Measurements from ENCODE around the gene PPM1H.

Gene PPM1H

DNA sequence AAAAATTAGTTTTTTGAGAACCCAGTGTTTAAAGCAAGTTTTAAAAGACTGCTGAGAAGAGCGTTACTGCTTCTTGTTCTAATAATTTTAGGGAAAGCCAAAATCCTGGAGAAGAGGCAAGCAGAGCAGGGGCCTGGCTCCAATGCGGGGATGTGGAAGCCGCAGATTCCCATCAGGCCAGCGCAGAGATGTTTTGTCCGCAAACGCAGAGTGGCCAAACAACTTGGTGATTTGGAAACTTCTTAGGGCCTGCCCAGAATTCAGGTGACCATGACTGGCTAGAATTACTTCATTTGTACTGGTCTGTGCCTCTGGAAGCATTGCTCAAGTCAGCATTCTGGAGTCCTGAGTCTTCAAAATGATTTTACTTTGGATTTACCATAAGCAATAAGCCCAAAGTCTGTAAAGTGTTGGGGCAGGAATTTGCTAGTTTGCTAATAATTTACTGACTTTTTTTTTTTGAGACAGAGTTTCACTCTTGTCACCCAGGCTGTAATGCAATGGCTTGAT lies 208.4 kb downstream of the PPM1H start:
- no peak for DNase-seq

- DNase-seq, result no peak
Observed at GRCh38 chr12:62725781-62726180, 209.2 kb downstream of the PPM1H start.

- peak; percentile 96 for DNase-seq
Observed at GRCh38 chr12:62724947-62725451, 210.0 kb downstream of the PPM1H start.

GRCh38 chr12:62724285-62724684 lies 210.7 kb downstream of the PPM1H start:
- no peak for DNase-seq

DNA sequence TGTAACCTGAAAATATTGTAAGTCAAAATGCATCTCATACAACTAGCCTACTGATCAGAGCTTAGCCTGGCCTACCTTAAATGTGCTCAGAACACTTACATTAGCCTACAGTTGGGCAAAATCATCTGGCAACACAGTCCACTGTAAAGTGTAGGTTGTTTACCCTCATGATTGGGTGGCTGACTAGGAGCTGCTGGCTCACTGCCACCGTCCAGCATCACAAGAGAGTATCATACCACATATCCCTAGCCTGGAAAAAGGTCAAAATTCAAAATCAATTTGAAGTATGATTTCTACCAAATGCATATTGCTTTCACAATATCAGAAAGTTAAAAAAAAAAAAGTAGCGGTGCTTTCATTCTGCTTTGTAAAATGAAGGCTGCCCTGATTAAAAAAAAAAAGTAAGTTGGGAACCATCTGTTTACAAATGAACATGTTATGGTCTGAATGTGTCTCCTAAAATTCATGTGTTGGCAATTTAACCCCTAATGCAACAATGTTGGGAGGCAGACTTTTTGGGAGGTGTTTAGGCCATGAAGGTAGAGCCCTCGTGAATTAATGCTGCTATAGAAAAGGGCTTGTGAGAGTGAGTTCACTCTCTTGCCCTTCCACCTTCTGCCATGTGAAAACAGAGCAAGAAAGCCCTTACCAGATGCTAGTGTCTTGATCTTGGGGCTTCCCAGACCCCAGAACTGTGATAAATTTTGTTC lies 211.8 kb downstream of the PPM1H start:
- DNase-seq, result no peak

DNA sequence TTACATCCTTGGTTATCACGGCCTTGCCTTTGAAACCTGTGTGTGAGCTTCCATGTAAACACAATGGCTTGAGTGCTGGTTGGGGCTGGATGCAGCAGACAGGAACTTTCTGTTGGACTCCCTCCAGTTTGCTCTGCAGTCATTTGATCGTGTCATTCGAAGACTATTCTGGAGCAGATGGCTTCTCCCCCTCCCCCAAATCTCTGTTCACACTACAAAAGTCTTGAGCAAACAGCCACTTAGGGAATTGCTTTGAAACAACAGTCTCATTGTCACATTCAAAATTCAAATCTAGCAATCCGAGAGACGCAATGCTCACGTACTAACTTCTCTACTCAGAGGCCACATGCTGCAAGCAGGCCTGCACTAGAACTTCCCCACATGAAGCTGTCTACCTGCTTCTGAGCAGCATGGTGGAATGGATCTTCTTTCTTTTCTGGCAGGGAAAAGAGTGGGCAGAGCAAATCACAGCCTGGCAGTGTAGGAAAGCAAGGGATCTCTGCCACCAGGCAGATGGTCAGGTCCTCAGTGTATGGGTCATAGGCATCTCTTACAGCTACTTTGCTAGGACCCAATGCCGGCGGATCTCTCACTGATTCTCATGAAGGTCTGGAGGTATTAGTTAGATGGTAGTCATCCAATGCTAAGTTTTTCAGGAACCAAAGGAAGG lies 214.2 kb downstream of the PPM1H start:
- peak; percentile 35 for DNase-seq

DNA sequence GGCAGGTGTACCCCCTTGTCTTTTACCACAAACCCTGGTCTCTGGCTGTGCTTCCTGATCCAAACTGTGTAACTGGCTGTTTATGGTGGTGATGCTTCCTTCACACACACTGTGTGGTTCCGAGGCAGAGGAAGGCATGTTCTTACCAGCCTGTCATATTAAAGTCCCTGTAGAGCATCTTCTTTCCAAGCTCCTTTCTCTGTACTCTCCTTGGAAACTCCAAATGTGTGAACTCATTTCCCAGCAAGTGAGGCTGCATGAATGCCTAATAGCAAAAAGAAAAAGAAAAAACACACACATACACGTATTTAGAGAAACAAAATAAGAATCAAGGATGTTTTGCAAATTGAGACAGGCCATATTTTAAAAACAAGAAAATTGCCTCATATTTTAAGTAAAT lies 214.9 kb downstream of the PPM1H start:
- no peak for DNase-seq

DNA sequence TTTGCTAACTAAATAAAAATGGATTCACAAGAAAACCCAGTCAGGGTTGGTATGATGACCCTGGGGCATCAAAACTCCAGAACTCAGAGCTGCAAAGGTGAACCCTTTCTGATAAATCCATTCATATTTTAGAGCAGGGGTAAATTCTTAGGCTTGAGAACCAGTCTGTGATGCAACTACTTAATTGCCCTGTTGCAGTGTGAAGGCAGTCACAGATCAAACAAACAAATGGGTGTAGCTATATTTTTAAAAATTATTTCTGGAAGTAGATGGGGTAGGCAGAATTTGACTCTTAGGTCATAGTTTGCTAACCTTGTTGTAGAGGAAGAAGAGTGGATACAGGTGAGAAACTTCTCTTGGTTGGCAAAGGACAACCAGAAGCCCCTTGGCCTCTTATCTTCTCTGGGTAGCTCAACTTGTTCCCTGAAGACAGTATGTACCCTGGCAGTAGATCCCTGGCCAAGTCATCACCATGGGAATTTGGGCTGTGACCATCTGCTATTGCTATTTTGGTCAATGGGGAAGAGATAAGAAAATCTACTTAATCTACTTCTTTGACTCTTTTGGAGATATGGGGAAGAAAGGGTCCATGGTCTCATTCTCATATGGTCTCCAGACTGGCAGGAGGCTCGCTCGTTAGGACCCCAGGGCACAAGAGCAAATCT lies 216.1 kb downstream of the PPM1H start:
- DNase-seq, result no peak

GRCh38 chr12:62717643-62718042 lies 217.3 kb downstream of the PPM1H start:
- no peak for DNase-seq

GRCh38 chr12:62716866-62717525 lies 218.0 kb downstream of the PPM1H start:
- peak; percentile 91 for DNase-seq

DNA sequence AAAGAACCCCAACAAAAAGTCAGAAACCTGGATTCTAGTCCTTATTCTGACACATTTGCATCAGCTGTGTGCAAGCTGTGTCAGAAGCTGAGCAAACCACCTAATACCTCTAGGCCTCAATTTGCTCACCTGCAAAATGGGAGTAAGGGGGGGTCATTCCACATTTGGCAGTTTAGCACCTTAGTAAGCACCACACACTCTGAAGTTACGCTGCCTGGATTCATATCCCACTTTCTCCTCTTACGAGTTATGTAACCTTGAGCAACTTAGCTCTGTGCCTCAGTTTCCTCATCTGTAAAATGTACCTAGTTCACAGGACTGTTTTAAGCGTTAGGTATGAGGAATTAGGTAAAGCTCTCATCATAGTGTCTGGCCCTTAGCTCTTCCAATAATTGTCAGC lies 218.9 kb downstream of the PPM1H start:
- no peak for DNase-seq

DNA sequence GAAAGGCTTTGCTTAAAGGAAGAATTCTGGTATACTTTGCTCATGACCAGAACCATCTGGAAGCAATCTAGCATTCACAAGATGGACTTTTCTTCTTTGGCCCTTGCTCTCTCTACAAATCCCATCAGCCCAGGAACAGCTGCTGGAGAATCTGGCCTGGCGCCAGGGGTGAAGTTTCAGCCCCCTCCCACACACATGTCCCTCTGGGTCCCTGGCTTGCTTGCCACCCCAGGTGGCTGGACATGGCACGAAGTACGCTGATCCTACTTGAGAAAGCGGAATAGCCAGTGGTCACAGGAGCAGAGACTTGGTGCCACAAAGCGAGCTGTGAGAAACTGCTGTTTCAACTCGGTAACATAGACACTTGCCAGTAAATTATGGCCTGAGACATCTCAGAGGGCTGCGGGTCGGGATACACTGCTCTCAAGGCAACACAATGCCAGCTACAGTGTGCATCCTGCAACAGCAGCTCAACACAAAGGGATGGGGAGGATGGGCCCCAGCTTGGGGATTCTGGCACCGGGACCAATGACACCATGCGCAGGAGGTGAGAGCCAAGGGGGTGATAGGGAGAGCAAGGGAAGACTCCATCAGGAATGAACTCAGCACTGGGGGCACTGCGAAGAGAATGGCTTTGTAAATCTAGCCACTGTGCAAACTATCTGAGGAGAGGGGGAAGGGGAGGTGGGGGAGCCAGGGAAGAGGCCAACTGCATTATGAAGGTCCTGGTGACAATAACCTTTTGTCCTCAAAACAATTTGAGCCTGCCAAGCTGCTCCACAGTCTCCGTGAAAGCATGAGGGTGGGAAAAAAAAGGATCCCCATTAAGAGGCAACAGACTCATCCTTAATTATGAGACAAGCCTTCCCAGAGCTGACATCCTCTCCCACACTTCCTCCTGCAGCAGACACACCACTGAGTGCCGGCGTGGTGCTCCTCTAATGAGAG lies 219.9 kb downstream of the PPM1H start:
- DNase-seq, result no peak

DNA sequence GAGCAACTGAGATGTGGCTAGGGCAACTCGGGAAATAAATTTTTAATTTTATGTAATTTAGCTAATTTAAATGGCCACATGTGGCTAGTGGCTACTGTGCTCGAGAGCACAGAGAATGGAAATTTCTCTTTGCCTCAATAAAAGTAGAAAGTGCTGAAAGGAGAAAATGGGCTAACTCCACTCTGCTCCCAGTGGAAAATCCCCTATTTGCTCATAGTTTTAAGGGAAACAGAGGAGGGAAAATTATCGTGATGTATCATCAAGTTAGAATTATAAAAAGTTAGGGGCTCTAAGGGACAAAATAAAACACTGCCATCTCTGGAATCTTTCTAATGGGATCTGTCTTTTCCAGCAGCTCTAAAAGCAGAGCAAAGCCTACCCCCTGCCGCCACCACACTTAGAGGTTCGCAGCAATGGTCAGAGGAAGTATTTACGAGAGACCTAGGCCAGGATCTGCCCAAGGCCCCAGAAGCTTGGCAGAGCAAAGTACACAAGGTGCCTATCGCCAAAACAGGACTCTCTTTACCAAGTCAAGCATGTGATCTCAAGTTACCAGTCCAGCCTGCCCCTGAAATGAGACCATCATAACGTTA lies 220.7 kb downstream of the PPM1H start:
- DNase-seq, result no peak

- no peak for DNase-seq
Observed at GRCh38 chr12:62713723-62714122, 221.2 kb downstream of the PPM1H start.

GRCh38 chr12:62712681-62713573 lies 222.0 kb downstream of the PPM1H start:
- no peak for DNase-seq

- DNase-seq, result peak; percentile 59
Observed at GRCh38 chr12:62711631-62712241, 223.2 kb downstream of the PPM1H start.

DNA sequence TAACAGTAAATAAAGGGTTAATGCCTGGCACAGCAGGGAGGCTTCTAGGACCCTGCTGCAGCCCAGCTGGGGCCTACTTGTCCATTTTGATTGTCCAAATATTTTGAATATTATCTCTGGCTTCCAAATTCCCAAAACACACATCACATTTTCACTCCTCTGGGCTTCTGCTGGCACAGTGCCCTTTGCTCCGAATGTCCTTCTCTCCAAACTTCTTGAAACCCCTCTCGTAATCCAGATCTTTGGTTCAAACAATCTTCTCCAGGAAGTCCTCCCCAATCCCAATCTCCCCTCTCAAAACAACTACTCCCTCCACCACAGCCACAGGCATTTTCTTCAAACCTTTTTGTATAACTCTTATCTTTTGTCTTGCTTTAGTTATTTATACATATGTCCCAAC lies 225.6 kb downstream of the PPM1H start:
- no peak for DNase-seq

DNA sequence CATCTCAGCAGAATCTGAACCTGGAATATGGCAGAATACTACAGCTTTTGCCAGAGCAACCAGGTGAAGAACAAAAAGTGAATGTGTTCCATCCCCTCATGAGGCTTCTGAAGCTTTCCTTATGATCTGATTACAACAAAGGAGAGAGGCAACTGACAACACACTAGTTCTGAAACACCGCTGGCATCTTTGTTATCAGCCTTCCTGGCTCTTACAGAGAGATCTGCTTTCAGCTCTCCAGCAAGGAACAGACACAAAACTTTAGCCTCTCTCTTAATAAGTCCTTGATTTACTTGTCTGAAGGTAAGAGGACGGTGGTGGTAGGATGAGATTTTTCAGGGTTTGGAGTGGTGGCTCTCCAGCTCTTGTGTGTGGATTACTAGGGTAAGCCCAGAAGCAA lies 227.0 kb downstream of the PPM1H start:
- DNase-seq, result no peak

GRCh38 chr12:62705846-62706245 lies 229.1 kb downstream of the PPM1H start:
- DNase-seq, result no peak

GRCh38 chr12:62703011-62703380 lies 232.0 kb downstream of the PPM1H start:
- peak; percentile 71 for DNase-seq
